Esophagus squamous epithelium (tissue), 5 donors: ENCODE measurements around the gene MYBPC3. TPM values are rescaled to one million over a fixed set of nuclear protein-coding genes. Genes with fewer than 3 reads are reported as not detected.

Source experiments
- DNase-seq: peaks from one replicate; lab custom pipeline; 2025; lab: John Stamatoyannopoulos, UW
- H3K27ac ChIP-seq, 4 donors: fragments of 200-600 bp; sonication (generic); one replicate each; pipeline ENCODE4 v1.5.1; 2016 to 2019; ENCODE audit warnings: mild to moderate bottlenecking in 1 of 4
- H3K27me3 ChIP-seq, 4 donors: fragments of 200-600 bp; sonication (generic); 1 replicate in 3 of 4; 2 replicates in 1 of 4; pipeline versions ENCODE4 v1.5.1 to v1.6.0; 2017 to 2021; ENCODE audit warnings: antibody characterized with exemption in 1 of 4
- H3K36me3 ChIP-seq, 3 donors: fragments of 200-600 bp; sonication (generic); one replicate each; pipeline ENCODE4 v1.5.1; 2016 to 2019
- H3K4me1 ChIP-seq, 3 donors: fragments of 200-600 bp; sonication (generic); one replicate each; pipeline ENCODE4 v1.5.1; 2017 to 2019
- H3K4me3 ChIP-seq, 4 donors: fragments of 200-600 bp; sonication (generic); 1 replicate in 3 of 4; 2 replicates in 1 of 4; pipeline ENCODE4 v1.5.1; 2016 to 2019; ENCODE audit warnings: mild to moderate bottlenecking in 2 of 4, moderate library complexity in 1 of 4
- H3K9me3 ChIP-seq, 3 donors: fragments of 200-600 bp; sonication (generic); one replicate each; pipeline ENCODE4 v1.5.1; 2016 to 2019
- CTCF ChIP-seq, 6 experiments: fragments of 450-650 bp in 4 of 6; fragments of 200-600 bp in 2 of 6; sonication (generic) in 2 of 6; IDR thresholded peaks; one replicate each; pipeline ENCODE4 v1.5.1; 2016 to 2019; ENCODE audit warnings: antibody characterized with exemption in 6 of 6, mild to moderate bottlenecking in 4 of 6, moderate library complexity in 4 of 6
- POLR2A ChIP-seq, 4 donors: fragments of 450-650 bp; IDR thresholded peaks; one replicate each; pipeline ENCODE4 v1.6.1; 2017; ENCODE audit warnings: antibody characterized with exemption in 4 of 4, mild to moderate bottlenecking in 4 of 4, moderate library complexity in 3 of 4
- WGBS, 2 donors: methylation state at CpG; one replicate each; pipeline ENCODE4 v1.1.5; 2018; 5-methylcytosine and 5-hydroxymethylcytosine counted together
- intact Hi-C: fragments of 100-400 bp; cut with DNase I; formaldehyde crosslinking; loops from one replicate; pipeline ENCODE4 v1.15.0; 2022
- total RNA-seq, 4 donors: library from RNA; depleted of rRNA; stranded (reverse); fragments of >200 nt; gene quantifications; one replicate each; pipeline ENCODE4 v1.1.0, GENCODE V29; 2016
- donor health status: DM: yes; HTN: yes; CAD: no.

Gene MYBPC3
- total RNA-seq, 4 donors from 2014 or later: 0.08 TPM; not detected in 3

GRCh38 chr11:47333526-47333845 lies 19.0 kb downstream of the MYBPC3 start:
- no peaks in the 10 kb centered on the region for H3K9me3 ChIP-seq
- intact Hi-C loops: no loop called here
- DNase-seq: no peak
- H3K4me1 ChIP-seq: peaks cover 0 to 34% (median 0%) of the 10 kb centered on the region in 3 donors
- no peak overlapping the region for H3K27ac ChIP-seq
- TF ChIP-seq CTCF (IDR thresholded peaks at IDR 0.05): no peak
- no peak for TF ChIP-seq POLR2A (IDR thresholded peaks at IDR 0.05)
- no peaks in the 10 kb centered on the region for H3K27me3 ChIP-seq
- H3K4me3 ChIP-seq: no peak overlapping the region
- 86% methylated on average over 4 of the region's 14 CpGs; no CpG with 5 or more reads in 1 of the 2 donors for WGBS, 2 donors
- peaks cover 0 to 11% (median 0%) of the 10 kb centered on the region in 3 donors for H3K36me3 ChIP-seq

GRCh38 chr11:47332791-47333525 lies 19.5 kb downstream of the MYBPC3 start:
- Histone ChIP-seq H3K9me3 (no peaks in the 10 kb centered on the region), H3K4me3 (no peak overlapping the region), H3K4me1 (peaks cover 0 to 34% (median 0%) of the 10 kb centered on the region in 3 donors), H3K27ac (no peak overlapping the region), H3K27me3 (no peaks in the 10 kb centered on the region), H3K36me3 (peaks cover 0 to 15% (median 0%) of the 10 kb centered on the region in 3 donors)
- intact Hi-C loops: no loop called here
- 80 to 97% methylated on average over 4 to 9 of the region's 20 CpGs for WGBS, 2 donors
- DNase-seq: no peak
- TF ChIP-seq POLR2A (IDR thresholded peaks at IDR 0.05) (no peak), CTCF (IDR thresholded peaks at IDR 0.05) (no peak)

GRCh38 chr11:47332303-47332711 lies 20.2 kb downstream of the MYBPC3 start:
- WGBS, 2 donors: 78% methylated on average over 9 to 12 of the region's 13 CpGs
- no peak for DNase-seq
- H3K4me3 ChIP-seq: no peak overlapping the region
- intact Hi-C loops: no loop called here
- no peak overlapping the region for H3K27ac ChIP-seq
- H3K27me3 ChIP-seq: no peaks in the 10 kb centered on the region
- peaks cover 0 to 34% (median 0%) of the 10 kb centered on the region in 3 donors for H3K4me1 ChIP-seq
- H3K36me3 ChIP-seq: peaks cover 0 to 21% (median 0%) of the 10 kb centered on the region in 3 donors
- H3K9me3 ChIP-seq: no peaks in the 10 kb centered on the region
- no peak for TF ChIP-seq CTCF (IDR thresholded peaks at IDR 0.05)
- TF ChIP-seq POLR2A (IDR thresholded peaks at IDR 0.05): no peak

- no peak for DNase-seq
- H3K27me3 ChIP-seq: no peaks in the 10 kb centered on the region
- TF ChIP-seq POLR2A (IDR thresholded peaks at IDR 0.05): no peak
- TF ChIP-seq CTCF (IDR thresholded peaks at IDR 0.05): no peak
- no peak overlapping the region for H3K4me3 ChIP-seq
- no peak overlapping the region for H3K27ac ChIP-seq
- peaks cover 0 to 34% (median 0%) of the 10 kb centered on the region in 3 donors for H3K4me1 ChIP-seq
- no peaks in the 10 kb centered on the region for H3K9me3 ChIP-seq
- H3K36me3 ChIP-seq: peaks cover 0 to 26% (median 0%) of the 10 kb centered on the region in 3 donors
- intact Hi-C loops: no loop called here
- WGBS, 2 donors: 54 to 58% methylated on average over 2 to 7 of the region's 21 CpGs
Observed at GRCh38 chr11:47331454-47332302, 20.8 kb downstream of the MYBPC3 start.
